GM10266 (cell line): ENCODE data around the gene KCND3.

Experiments
- DNase-seq: peaks from one replicate; pipeline ENCODE4 v3.0.0; 2012; ENCODE audit errors: extremely low spot score
- TF ChIP-seq, protein P1 (sequence below): IDR thresholded peaks from 2 replicates; pipeline ENCODE4 v1.5.1; 2012; ENCODE audit warnings: mild to moderate bottlenecking, low read depth; ENCODE audit not compliant: control insufficient read depth, insufficient read depth; ENCODE audit errors: missing control alignments

KCND3 gene

GRCh38 chr1:111981090-111981489, 8.4 kb downstream of the KCND3 start:
- TF ChIP-seq, protein P1, sequence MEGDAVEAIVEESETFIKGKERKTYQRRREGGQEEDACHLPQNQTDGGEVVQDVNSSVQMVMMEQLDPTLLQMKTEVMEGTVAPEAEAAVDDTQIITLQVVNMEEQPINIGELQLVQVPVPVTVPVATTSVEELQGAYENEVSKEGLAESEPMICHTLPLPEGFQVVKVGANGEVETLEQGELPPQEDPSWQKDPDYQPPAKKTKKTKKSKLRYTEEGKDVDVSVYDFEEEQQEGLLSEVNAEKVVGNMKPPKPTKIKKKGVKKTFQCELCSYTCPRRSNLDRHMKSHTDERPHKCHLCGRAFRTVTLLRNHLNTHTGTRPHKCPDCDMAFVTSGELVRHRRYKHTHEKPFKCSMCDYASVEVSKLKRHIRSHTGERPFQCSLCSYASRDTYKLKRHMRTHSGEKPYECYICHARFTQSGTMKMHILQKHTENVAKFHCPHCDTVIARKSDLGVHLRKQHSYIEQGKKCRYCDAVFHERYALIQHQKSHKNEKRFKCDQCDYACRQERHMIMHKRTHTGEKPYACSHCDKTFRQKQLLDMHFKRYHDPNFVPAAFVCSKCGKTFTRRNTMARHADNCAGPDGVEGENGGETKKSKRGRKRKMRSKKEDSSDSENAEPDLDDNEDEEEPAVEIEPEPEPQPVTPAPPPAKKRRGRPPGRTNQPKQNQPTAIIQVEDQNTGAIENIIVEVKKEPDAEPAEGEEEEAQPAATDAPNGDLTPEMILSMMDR, result no peak
- DNase-seq, result no peak

DNA sequence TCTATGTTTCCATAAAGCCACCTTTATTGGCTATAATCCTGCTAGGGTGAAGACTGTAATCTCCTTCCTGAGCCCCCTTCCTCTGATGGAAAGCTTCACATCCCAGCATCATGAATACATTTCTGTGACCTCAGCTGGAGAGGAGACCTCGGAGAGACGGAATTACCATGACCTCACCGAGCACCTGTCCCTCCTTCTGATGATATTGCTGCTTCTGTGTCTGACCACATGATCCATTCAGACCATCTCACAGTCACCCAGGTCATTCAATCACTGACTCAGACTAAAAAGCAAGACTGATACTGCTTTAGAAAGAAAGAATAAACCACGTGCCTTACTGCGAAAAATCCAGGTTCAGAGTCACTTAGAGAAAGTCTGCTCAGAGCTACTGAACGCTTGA, 8.8 kb downstream of the KCND3 start:
- no peak for DNase-seq
- TF ChIP-seq, protein P1, result no peak

GRCh38 chr1:111978695-111979094, 10.8 kb downstream of the KCND3 start:
- no peak for DNase-seq
- TF ChIP-seq, protein P1, result no peak

DNA sequence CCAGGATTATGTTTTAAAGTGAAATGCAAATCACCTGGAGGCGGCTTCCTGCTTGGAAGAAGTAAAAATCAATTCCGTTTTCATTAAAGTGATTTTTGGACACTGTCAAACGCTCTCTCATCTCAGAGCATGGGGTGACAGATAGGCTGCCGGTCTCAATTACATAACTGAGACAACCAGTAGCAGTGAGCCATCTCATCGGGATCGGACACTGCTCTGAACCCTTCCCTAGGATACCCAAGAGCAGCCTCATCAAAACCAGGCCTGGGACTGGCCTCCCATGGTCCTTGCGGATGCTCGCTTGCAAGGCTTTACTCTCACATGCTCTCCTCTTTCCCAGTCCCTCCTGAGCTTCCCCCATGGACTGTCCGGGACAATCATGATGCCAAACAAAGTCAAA, 12.1 kb downstream of the KCND3 start:
- DNase-seq, result no peak
- TF ChIP-seq, protein P1, result no peak

GRCh38 chr1:111976842-111977241, 12.6 kb downstream of the KCND3 start:
- DNase-seq, result no peak
- TF ChIP-seq, protein P1, result no peak

DNA sequence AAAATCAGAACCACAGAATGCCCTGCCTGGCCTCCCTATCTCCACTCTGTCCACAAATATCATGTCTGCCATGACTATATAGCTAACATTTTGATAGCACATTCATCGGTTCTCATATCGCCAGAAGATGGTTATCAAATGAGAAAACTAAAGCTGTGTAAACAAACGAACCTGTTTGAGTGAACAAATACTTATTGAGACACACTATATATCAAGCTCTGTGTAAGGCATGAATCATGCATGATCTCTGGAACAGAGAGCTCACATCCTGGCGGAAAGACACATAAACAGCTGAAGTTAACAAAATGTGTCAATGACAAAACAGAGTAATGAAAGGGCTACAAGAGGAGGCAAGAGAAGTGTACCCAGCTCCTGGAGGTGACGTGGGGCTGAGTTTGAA, 13.1 kb downstream of the KCND3 start:
- TF ChIP-seq, protein P1, result no peak
- no peak for DNase-seq

- DNase-seq, result no peak
- TF ChIP-seq, protein P1, result no peak
Measured at GRCh38 chr1:111973150-111973790, 16.2 kb downstream of the KCND3 start.
